ENCODE results near the gene SDK1. TPM values are rescaled to one million over a fixed set of nuclear protein-coding genes. Genes with fewer than 3 reads are reported as not detected.

Gene SDK1
- total RNA-seq, 1 donor from 2014 or later: 5.4 TPM

- no peaks in the 10 kb centered on the region for H3K9me3 Mint-ChIP-seq (ENCODE audit: unreplicated experiment)
- no peak overlapping the region for H3K4me3 Mint-ChIP-seq (ENCODE audit: unreplicated experiment)
- DNase-seq (ENCODE audit: extremely low spot score, unreplicated experiment): no peak
- H3K4me1 Mint-ChIP-seq (ENCODE audit: unreplicated experiment): peaks cover 6% of the 10 kb centered on the region
- no peak overlapping the region for H3K27ac Mint-ChIP-seq (ENCODE audit: unreplicated experiment)
- no peaks in the 10 kb centered on the region for H3K27me3 Mint-ChIP-seq (ENCODE audit: unreplicated experiment)
- TF ChIP-seq, protein P1, sequence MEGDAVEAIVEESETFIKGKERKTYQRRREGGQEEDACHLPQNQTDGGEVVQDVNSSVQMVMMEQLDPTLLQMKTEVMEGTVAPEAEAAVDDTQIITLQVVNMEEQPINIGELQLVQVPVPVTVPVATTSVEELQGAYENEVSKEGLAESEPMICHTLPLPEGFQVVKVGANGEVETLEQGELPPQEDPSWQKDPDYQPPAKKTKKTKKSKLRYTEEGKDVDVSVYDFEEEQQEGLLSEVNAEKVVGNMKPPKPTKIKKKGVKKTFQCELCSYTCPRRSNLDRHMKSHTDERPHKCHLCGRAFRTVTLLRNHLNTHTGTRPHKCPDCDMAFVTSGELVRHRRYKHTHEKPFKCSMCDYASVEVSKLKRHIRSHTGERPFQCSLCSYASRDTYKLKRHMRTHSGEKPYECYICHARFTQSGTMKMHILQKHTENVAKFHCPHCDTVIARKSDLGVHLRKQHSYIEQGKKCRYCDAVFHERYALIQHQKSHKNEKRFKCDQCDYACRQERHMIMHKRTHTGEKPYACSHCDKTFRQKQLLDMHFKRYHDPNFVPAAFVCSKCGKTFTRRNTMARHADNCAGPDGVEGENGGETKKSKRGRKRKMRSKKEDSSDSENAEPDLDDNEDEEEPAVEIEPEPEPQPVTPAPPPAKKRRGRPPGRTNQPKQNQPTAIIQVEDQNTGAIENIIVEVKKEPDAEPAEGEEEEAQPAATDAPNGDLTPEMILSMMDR (IDR thresholded peaks at IDR 0.05): no peak
- H3K36me3 Mint-ChIP-seq (ENCODE audit: unreplicated experiment): peaks cover 2% of the 10 kb centered on the region
Observed at GRCh38 chr7:4162884-4163564, 862.0 kb downstream of the SDK1 start.

DNA sequence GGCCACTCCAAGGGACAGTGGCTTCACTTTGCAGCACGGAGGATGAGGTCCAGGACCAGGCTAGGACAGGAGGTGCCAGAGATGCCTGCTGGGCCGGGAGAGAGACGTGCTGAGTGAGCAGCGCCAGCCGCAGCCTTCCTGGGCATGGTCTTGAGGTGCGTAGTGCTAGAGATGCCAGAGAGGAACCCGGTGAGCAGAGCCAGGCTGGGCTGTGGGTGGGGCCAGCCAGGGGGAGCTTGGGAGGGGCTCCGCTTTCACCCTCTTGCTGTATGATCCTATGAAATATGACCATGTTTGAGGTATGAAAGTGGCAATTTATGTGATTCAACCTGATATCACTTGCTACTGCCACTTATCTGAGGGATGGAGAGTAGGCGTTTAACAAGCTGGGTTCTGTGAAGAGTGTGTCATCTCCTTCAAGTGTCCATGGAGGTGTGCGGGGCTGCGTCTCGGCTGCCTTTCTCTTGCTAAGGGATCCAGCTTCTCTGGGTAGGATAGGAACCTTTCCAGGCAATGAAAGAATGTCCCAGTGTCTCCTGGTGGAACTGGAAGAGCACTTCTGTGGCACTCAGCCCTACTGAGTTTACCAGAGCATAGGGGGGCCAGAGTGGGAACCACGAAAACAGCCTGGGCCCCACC is 862.6 kb downstream of the SDK1 start:
- DNase-seq (ENCODE audit: extremely low spot score, unreplicated experiment): no peak
- H3K9me3 Mint-ChIP-seq (ENCODE audit: unreplicated experiment): no peaks in the 10 kb centered on the region
- no peak overlapping the region for H3K4me3 Mint-ChIP-seq (ENCODE audit: unreplicated experiment)
- H3K36me3 Mint-ChIP-seq (ENCODE audit: unreplicated experiment): peaks cover 2% of the 10 kb centered on the region
- TF ChIP-seq, protein P1 (IDR thresholded peaks at IDR 0.05): no peak
- H3K4me1 Mint-ChIP-seq (ENCODE audit: unreplicated experiment): peaks cover 6% of the 10 kb centered on the region
- no peak overlapping the region for H3K27ac Mint-ChIP-seq (ENCODE audit: unreplicated experiment)
- no peaks in the 10 kb centered on the region for H3K27me3 Mint-ChIP-seq (ENCODE audit: unreplicated experiment)

GRCh38 chr7:4164556-4164955 is 863.5 kb downstream of the SDK1 start:
- TF ChIP-seq, protein P1 (IDR thresholded peaks at IDR 0.05): no peak
- Mint-ChIP-seq H3K4me3 (ENCODE audit: unreplicated experiment) (no peak overlapping the region), H3K36me3 (ENCODE audit: unreplicated experiment) (peaks cover 2% of the 10 kb centered on the region), H3K27ac (ENCODE audit: unreplicated experiment) (no peak overlapping the region), H3K4me1 (ENCODE audit: unreplicated experiment) (peaks cover 6% of the 10 kb centered on the region), H3K9me3 (ENCODE audit: unreplicated experiment) (no peaks in the 10 kb centered on the region), H3K27me3 (ENCODE audit: unreplicated experiment) (no peaks in the 10 kb centered on the region)
- DNase-seq (ENCODE audit: extremely low spot score, unreplicated experiment): no peak

GRCh38 chr7:4166340-4166739 is 865.3 kb downstream of the SDK1 start:
- no peak for DNase-seq (ENCODE audit: extremely low spot score, unreplicated experiment)
- Mint-ChIP-seq H3K27me3 (ENCODE audit: unreplicated experiment) (no peaks in the 10 kb centered on the region), H3K36me3 (ENCODE audit: unreplicated experiment) (peaks cover under 1% of the 10 kb centered on the region), H3K9me3 (ENCODE audit: unreplicated experiment) (no peaks in the 10 kb centered on the region), H3K27ac (ENCODE audit: unreplicated experiment) (no peak overlapping the region), H3K4me3 (ENCODE audit: unreplicated experiment) (no peak overlapping the region), H3K4me1 (ENCODE audit: unreplicated experiment) (peaks cover 6% of the 10 kb centered on the region)
- TF ChIP-seq, protein P1 (IDR thresholded peaks at IDR 0.05): no peak

DNA sequence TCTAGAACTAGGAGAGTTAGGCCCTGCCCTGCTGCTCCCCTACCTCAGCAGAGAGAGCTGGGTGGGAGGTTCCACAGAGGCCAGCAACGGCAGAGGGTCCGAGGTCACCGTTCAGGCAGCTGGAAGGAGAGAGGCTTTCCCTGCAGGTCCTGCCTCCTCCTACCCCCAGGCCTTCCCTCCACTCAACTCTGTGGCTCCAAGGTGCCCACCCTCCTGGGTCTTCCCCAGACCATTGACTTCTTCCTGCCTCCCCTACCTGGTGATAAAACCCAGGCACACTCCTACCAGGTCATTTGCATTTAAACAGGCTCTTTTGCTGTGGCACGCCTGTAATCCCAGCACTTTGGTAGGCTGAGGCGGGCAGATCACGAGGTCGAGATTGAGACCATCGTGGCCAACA is 865.8 kb downstream of the SDK1 start:
- H3K9me3 Mint-ChIP-seq (ENCODE audit: unreplicated experiment): no peaks in the 10 kb centered on the region
- TF ChIP-seq, protein P1 (IDR thresholded peaks at IDR 0.05): no peak
- no peaks in the 10 kb centered on the region for H3K27me3 Mint-ChIP-seq (ENCODE audit: unreplicated experiment)
- H3K27ac Mint-ChIP-seq (ENCODE audit: unreplicated experiment): no peak overlapping the region
- H3K36me3 Mint-ChIP-seq (ENCODE audit: unreplicated experiment): no peaks in the 10 kb centered on the region
- no peak overlapping the region for H3K4me3 Mint-ChIP-seq (ENCODE audit: unreplicated experiment)
- DNase-seq (ENCODE audit: extremely low spot score, unreplicated experiment): no peak
- peaks cover 6% of the 10 kb centered on the region for H3K4me1 Mint-ChIP-seq (ENCODE audit: unreplicated experiment)

Data from osteocyte (in vitro differentiated cells).